PC-9 (cell line): ENCODE measurements around the gene DYNLT2B.

Experiments
- CTCF ChIP-seq: fragments of 200-600 bp; sonication (generic); conservative IDR thresholded peaks from 2 replicates; pipeline ENCODE4 v1.6.1; 2017; ENCODE audit warnings: mixed run types, antibody characterized with exemption, mild to moderate bottlenecking, moderate library complexity
- EZH2 ChIP-seq: fragments of 200-600 bp; sonication (generic); IDR thresholded peaks from 2 replicates; pipeline ENCODE4 v1.8.0; 2017; ENCODE audit warnings: antibody characterized with exemption, low read depth

GRCh38 chr3:196355668-196356067, 37.6 kb upstream of the DYNLT2B start:
- TF ChIP-seq CTCF (no peak), EZH2 (no peak)
